GM12874 (cell line): ENCODE data around the gene LIPE.

ENCODE experiments used
- CTCF ChIP-seq: IDR thresholded peaks from 2 replicates; pipeline ENCODE4 v1.5.1; 2011; ENCODE audit warnings: low read depth, mild to moderate bottlenecking, control low read depth, low read length, moderate library complexity; ENCODE audit not compliant: insufficient read depth

Gene LIPE

GRCh38 chr19:42455086-42455485 is 27.9 kb upstream of the LIPE start:
- TF ChIP-seq CTCF = no peak

GRCh38 chr19:42452590-42452989 is 25.4 kb upstream of the LIPE start:
- TF ChIP-seq CTCF = no peak

GRCh38 chr19:42450314-42450934 is 23.2 kb upstream of the LIPE start:
- TF ChIP-seq CTCF = peak; percentile 73

- no peak for TF ChIP-seq CTCF
Observed at GRCh38 chr19:42445948-42446347, 18.8 kb upstream of the LIPE start.

- TF ChIP-seq CTCF = no peak
Observed at GRCh38 chr19:42443944-42444398, 16.8 kb upstream of the LIPE start.

- no peak for TF ChIP-seq CTCF
Observed at GRCh38 chr19:42442833-42443232, 15.6 kb upstream of the LIPE start, which contains the start of gene CXCL17. TSS of gene CXCL17 (minus strand) at chr19:42442946. CDS start at chr19:42442832, 114 bp downstream.

- no peak for TF ChIP-seq CTCF
Observed at GRCh38 chr19:42441049-42441445, 13.9 kb upstream of the LIPE start.
